HG02763 (cell line): Measurements from ENCODE around the gene GRB10.

ENCODE experiments used
- ATAC-seq: cut with Tn5 transposase; IDR thresholded peaks from one replicate; pipeline ENCODE4 v1.9.1; 2021; ENCODE audit warnings: mild to moderate bottlenecking, moderate library complexity; ENCODE audit not compliant: unreplicated experiment

Gene GRB10

DNA sequence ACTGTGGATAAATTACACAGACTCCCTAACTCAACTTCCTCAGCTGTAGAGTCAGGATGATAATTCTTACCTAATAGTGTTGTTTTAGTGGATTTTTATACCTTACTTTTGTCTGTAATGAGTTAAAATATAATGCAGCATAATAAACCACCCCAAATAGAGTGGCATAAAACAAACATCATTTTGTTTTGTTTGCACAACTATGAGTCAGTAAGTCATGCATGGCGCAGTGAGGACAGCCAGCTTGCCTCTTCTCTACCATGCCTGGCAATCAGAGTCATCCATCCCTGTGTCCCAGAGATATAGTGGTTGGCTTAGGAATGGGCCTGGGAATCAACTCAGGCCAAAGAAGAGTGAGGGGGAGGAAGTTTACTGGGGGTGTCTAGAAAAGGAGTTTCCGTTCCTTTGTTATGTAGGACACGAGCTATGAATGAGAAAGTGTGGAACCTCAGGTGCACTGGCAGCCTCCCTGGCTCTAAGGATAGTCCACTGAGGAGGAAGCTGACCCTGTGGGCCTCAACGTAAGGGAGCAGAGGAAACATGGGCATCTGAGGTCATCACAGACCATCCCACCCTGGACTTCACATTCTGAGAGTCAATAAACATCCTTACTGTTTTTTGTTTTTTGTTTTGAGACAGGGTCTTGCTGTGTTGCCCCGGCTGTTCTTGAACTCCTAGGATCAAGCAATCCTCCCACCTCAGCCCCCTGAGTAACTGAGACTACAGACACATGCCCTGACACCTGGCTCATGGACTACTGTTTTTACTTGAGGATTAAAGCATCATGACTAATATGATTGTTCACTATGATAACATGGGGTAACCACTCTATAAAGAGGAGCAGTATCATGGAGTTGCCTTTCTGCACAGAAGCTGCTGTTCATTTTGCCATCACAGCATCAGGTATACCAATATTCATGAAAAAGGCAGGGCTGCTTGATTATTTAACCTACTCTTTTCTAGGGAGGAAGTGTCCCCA lies 21.0 kb upstream of the GRB10 start:
- ATAC-seq = no peak

DNA sequence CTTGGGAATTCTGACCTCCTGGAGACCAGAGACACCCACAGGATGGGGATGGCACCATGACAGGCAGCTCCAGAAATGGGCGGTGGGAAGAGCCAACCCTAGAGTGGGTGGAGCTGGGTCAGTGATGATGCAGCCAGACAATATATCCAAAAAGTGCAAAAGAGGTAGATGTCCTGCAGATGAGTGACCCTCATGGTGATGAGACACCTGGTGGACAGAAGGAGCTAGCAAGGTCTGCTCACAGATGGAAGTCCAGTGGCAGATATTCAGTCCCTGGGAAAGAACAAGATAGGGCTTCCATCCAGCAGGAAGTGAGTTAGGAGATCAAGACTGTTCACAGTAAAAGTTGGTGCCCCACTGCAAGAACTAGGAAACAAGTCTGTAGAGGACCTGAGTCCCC lies 19.2 kb upstream of the GRB10 start:
- no peak for ATAC-seq

DNA sequence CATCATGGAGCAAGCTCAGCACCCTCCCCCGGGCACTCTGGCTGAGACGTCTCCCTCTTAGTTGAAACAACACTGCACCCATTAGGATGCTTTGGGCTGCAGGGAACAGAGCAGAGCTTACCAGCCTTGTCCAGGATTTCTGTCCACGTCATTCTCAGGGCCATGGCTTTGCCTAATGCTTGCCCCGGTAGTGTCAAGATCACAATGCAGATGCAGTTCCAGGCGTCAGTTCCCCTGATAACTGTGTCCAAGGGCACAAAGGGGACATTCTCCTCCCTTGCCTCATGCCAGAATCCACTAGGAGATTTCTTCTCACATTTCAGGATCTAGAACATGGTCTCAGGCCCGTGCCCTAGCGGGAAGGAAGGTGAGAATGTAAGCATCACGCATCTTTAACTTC lies 17.2 kb upstream of the GRB10 start:
- no peak for ATAC-seq

DNA sequence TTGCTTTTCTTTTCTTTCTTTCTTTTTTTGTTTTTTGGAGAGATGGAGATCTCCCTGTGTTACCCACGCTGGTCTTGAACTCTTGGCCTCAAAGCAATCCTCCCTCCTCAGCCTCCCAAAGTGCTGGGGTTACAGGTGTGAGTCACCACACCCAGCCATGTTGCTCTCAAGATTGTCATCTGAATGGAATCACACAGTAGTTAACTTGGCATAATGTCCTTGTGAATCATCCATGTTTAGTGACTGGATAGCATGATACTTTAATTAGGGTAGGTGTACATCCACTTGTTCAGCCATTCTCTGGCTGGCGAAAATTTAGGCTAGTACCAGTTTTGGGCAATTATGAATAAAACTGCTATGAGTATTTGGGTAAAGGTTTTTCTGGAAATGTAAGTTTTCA lies 15.4 kb upstream of the GRB10 start:
- no peak for ATAC-seq

DNA sequence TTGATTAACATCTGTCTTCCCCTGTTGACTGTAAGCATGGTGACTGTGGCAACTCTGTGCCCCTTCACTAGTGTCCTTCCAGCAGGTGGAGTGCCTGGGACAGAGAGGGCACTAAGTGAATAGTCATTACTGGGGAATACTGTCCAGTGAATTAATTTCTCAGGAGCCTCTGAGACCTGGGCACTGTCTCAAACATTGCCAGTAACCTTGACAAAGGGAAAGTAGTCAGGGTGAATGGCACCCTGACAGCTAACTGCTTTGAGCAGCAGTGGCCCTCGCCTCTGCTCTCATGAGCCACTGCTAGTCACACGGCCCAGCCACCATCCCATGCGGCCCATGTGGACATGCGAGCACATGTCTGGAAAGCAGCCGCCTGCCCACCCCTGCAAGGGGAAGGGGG lies 13.1 kb upstream of the GRB10 start:
- no peak for ATAC-seq

DNA sequence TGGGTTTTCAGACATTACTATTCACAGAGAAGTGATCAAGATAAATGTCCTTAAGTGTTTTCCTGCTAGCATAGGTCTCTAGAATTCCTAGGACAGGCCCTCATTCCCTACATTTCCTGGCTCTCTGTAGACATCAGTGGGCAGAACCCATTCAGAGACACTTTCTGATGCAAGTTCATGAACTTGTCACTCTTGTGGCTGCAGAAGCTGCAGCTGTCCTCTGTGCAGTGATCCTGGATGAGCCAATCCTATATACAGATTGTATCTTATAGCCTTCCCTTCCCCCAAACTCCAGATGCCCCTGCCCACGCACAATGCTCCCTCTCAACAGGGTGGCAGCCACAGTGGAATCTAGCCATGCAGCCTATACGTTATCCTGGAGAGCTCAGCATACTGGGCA lies 12.6 kb upstream of the GRB10 start:
- no peak for ATAC-seq

DNA sequence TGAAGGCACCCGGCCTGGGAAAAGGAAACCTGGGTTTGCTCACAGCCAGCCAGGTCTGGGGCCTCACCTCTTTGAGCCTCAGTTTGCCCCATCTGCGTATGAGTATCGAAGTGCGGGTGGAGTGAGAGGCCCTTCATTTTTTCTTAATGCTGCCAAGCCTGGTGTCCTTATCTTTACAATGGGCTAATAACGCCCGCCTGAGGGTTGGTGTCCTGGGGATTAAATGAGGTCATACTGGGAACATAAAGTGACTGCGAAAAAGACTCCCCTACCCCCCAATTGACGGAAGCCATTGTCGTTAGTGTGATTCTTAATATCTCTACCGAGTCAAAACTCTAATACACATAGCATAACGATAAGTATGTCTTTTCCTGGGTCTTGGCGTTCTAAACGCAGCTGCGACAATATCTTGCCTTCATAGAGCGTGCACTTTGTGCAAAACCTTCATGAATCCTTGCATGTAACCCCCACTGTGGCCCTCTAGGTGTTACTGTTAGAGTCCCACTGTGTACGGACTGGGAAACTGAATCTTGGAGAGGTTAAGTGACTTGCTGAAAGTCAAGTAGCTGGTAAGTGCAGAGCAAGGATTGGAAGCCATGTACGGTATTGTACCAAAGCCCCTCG lies 11.4 kb upstream of the GRB10 start:
- no peak for ATAC-seq

DNA sequence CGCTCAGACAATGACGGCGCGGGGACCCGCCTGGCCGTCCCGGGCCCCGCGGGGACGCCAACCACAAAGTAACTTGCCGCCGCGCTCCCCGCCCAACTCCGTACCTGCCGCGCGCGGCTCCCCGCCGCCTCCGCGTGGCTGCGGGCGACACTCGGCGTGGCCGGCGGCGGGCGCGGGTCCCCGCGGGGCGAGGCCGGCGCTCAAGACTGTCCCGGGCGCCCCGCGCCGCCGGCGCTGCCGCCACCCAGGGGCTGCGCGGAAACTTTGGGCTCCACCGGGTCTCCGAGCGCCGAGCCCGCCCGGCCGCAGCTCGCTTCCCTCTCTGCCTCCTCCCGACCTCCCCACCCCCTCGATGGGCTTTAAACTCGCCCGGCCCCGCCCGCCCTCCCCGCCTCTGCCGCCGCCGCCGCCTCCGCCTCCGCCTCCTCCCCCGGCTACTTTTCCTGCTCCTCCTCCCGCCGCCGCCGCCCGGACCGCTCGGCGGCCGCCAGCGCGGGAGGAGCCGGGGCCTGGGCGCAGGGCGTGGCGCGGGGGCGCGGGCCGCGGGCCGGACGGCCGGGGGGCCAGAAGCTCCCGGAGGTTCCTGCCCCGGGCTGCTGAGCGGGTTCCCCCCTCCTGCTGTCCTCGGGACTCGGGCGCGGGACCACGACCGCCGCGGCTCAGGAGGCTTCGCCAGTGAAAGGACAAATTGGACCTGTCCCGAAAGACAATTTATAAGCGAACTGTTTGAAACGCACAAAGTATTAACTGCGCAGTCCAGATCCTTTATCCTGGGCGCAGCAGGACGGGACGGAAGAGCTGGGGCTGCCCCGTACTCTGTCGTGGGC lies 10.6 kb upstream of the GRB10 start:
- ATAC-seq = no peak

DNA sequence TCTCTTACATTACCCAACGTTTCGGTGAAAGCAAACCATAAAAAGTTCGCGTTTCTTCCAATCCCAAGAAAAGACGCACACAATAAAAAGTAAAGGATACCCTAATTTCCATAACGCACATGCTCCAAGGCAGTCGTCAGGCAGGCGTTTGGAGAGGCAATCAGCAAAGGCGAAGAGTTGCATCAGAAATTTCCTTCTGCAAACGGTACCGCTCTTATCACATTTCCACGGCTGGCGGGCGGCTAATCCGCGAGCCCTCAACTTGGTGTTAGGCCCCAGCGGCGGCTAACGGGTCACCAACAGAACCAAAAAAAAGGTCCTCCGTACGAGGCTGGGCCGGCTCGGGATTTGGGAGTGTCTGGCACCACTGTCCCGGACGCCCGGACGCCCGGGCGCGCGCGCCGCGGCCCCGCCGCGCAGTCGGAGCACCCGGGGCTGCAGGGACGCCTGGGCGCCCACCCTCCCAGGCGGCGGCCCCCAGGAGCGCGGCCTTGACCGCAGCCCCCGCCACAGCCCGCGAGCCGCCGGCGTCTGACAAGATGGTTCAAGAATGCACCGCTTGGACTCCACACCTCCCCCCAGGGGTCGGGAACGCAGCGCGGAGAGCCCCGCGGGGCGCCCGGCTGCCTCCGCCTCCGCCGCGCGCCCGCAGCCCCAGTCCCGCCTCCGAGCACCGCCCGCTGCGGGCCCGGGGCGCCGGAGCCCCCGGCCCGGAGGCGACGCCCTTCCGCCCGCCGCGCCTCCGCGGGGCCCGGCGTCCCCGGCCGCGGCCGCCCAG lies 9.8 kb upstream of the GRB10 start:
- ATAC-seq = no peak

DNA sequence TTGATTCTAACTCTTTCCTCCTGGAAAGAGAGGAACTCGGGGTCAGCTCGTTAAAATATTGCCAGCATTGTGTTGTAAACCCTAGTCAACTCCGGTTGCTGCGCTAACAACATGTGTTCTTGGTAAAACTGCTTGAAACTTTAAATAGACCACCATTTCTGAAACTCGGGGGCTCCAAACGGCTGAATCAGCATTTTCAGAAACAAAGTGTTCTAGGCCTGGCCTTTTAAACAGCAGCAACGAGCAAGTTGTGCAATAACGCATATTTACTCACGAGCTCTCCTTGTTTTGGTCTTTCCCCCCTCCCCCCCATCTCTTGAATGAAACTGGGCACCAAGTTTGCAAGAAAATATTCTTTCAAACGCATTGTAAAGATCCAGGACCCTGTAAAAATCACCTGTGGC lies 9.2 kb upstream of the GRB10 start:
- no peak for ATAC-seq

DNA sequence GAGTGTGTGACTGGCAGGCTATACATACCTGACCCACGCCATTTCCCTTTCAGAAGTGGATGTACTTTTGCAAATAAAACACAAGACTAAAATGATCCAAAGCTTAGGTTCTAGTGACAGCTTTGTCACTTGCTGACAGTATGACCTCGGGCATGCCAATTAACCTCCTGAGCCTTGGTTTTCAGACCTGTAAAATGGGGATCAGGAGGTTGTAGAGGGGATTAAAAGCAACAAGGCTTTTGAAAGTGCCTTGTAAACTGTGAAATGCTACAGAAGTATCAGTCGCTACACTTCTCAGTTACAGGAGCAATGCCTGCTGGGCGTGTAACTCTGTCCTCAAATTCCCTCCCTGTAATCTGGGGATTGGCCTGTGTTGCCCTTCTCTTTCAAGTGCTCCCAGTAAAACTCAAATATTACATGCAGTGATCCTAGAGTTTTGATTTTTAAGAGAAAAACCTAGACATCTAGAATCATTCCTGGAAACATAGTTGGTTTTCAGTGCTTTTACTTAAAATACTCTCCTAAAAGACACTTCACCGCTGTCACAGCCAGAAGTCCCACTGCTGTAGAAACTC lies 8.8 kb upstream of the GRB10 start:
- ATAC-seq = no peak

DNA sequence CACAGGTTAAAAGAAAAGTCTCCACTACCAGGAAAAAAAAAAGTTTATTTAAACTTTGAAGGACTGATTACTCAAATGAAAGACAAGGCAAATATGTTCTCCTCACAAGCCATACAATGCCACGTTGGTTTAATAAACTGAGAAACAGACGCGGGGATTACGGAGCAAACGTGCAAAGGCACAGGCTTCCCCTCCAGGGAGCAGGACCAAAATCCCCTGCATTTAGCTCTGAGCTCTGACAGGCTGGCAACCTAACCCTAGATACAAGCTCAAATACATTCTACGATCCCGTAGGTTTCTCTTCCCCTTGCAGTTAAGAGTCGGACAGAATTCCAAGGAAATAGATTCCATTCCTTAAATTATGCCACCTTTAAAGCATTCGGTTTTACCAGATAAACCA lies 7.7 kb upstream of the GRB10 start:
- ATAC-seq = no peak

DNA sequence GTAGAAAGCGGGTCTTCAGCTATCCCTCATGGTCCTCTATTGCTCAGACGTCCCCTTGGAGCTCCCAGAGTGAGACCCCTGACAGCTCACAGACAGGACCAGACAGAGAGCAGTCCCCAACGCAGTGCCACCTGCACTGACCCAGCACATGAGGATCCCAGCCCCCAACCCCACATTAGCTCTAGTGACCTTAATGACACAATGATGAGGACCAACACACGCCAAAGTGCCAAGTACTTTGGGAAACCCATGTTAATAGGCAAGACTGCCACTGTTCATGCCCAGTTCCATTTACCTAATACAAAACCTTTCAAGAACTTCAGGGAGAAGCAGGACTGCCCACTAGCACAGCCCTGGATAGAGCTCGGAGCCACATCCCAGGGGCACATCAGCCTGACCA lies 5.7 kb upstream of the GRB10 start:
- ATAC-seq = no peak

DNA sequence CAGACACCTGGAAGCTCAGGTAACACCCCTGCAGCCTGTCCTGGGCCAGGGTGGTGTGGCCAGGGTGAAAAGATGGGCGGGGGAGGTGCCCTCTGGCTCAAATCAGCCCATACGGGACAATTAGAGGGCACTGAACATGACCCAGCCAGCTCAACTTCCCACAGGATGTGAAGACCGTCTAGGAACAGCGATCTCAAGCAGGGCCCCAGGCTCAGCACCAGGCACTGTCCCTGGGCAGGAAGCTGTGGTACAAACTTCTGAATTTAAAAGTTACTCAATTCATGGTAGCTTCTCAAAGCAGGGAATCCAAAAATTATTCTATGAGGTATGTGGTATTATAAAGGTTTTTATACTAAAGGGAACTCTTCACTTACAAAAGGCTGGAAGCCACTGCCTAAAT lies 5.1 kb upstream of the GRB10 start:
- ATAC-seq = no peak

DNA sequence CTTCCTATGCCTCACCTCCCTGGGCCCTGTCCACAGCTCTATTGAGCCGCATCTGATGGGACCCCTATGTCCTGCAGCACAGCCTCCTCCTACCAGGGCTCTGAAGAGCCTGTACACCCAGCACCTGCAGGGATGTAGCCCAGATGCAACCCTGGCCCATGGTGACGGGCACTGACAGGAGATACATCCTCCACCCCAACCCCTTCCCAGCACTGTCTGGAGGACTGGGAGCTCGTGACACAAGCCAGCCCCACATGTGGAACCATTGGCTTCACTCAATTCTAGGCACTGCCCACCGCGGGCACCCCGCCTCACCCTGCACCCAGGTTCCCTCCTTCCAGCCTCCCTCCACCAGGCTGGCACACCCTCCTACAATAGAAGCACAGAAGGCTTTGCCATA lies 2.6 kb upstream of the GRB10 start:
- ATAC-seq = no peak

DNA sequence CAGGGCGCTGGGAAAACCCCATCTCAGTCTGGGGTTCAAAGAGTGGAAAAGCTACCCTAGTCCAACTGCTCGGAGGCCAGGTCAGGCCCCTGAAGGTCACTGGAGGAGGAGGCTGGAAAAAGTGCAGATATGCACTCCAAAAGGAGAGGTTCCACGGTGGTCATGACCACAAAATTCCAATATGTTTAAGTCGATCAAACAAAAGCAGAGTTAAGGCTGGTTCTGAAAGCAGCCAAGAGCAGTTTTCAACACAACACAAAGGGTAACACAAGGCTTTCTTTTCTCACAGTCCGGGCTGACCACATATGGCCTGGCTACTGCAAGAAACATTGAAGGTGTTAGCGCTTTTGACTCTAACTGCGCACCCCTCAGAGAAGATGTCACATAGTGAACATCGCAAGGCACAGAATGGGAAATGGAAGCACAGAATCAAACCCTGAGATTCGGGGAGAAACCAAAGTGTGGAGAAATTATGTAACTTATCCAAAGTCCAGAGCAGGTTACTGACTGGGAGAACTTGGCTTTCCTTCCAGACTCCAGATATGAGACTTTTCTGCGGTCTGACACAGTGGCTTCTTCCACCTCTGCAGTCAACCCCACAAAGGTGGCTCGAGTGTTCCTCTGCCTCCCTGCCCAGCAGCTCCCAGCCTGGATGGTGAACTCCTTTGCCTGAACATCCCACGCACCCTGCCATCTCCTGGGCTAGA lies 1.3 kb upstream of the GRB10 start:
- ATAC-seq = no peak

DNA sequence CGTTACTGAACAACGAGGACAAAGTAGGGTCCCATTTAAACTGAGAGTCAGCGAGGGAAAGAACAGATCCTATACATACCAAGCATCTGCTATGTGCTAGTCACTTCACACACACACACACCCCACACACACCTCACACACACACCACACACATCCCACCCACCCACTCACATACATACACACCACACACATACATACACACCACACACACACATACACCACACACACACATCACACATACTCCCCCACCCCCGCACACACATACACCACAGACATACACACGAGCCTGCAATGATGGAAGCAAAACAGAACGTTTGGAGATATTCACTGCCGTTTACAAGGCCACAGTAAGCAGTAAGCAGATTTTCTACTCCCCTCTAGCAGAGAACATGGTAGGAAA lies 607 bp upstream of the GRB10 start:
- no peak for ATAC-seq

DNA sequence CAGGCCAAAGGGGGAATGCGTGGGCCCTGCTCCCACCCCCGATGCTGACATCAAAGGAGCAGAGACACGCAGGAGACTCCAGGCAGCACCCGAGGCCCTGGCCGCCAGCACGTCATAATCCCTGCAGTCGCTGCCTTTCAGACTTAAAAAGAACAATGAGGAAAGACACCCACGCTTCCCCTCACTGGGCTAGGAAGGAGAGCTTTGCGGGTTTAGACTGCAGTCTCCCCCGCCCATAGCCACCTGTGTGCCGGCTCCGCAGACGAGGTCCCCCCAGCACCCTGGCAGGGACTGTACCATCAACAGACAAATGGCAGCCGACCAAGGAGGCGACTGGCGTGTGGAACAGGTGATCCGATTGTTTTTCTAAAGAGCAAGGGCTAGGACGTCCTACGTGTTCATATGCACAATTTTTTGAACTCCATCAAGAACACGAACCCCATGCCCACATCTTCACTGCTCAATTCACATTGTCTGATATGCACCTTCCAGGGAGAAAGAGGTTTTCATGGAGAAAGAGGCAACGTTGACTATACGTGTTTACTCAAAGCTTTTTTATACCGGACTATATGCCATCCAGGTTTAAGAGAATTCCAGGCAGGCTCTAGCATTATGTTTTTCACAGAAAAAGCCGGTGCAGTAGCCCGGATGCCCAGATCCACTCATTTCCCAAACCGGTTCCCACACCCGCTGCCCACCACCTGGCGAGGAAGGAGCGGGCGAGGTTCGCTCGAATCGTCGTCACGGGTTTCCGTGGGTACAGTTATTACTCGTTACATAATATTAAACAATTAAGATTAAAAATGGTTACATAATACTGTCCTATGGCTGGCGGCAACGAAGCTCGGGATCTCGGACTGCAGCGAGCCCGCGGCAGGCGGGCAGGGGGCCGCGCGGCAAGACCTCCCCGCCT lies 1.1 kb downstream of the GRB10 start:
- ATAC-seq = no peak

DNA sequence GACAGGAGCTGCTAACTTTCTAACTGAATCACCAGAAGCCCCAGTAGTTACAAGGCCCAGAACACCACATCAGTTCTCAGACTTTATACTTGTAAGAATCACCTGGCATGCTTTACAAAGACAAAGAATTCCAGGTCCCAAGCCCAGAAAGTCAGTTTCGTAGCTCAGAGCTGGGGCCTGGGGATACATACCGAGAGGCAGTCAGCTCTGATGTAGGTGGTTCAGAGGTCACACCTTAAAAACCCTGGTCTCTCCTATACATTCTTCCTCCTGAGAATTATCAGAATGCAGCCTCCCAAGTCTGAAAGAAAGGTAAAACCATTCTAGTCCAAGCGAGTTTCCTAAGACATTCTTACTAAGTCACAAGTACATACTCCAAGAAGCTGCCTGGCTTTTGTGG lies 2.3 kb downstream of the GRB10 start:
- ATAC-seq = no peak
